SJCRH30 (cell line): ENCODE measurements around the gene TEDC1. TPM values are rescaled to one million over a fixed set of nuclear protein-coding genes. Genes with fewer than 3 reads are reported as not detected.

ENCODE experiments used
- DNase-seq, 2 experiments: peaks; one replicate each; pipeline ENCODE4 v3.0.0-alpha.2; 2015 to 2020
- H3K27ac ChIP-seq: fragments of 250-450 bp; sonication (Bioruptor Pico); 2 replicates; pipeline ENCODE4 v1.5.1; 2020; ENCODE audit warnings: mild to moderate bottlenecking, moderate library complexity
- H3K27me3 ChIP-seq: fragments of 250-450 bp; sonication (Bioruptor Pico); 2 replicates; pipeline ENCODE4 v1.5.1; 2020; ENCODE audit warnings: mild to moderate bottlenecking, moderate library complexity
- H3K36me3 ChIP-seq: fragments of 250-450 bp; sonication (Bioruptor Pico); 2 replicates; pipeline ENCODE4 v1.5.1; 2020; ENCODE audit warnings: mild to moderate bottlenecking, moderate library complexity
- H3K4me1 ChIP-seq: fragments of 250-450 bp; sonication (Bioruptor Pico); 2 replicates; pipeline ENCODE4 v1.5.1; 2020; ENCODE audit warnings: mild to moderate bottlenecking, moderate library complexity
- H3K4me3 ChIP-seq: fragments of 250-450 bp; sonication (Bioruptor Pico); 2 replicates; pipeline ENCODE4 v1.5.1; 2020; ENCODE audit warnings: mild to moderate bottlenecking, moderate library complexity
- H3K9me3 ChIP-seq: fragments of 250-450 bp; sonication (Bioruptor Pico); replicated peaks from 2 replicates; pipeline ENCODE4 v1.5.1; 2020; ENCODE audit warnings: mild to moderate bottlenecking, moderate library complexity
- total RNA-seq: library from RNA; depleted of rRNA; stranded (reverse); fragments of >200 nt; shearing (Covaris generic); gene quantifications from 2 replicates; pipeline ENCODE4 v1.2.3, GENCODE V29; 2014

Gene TEDC1
- total RNA-seq, 1 experiment from 2014 or later: 37.4 TPM

DNA sequence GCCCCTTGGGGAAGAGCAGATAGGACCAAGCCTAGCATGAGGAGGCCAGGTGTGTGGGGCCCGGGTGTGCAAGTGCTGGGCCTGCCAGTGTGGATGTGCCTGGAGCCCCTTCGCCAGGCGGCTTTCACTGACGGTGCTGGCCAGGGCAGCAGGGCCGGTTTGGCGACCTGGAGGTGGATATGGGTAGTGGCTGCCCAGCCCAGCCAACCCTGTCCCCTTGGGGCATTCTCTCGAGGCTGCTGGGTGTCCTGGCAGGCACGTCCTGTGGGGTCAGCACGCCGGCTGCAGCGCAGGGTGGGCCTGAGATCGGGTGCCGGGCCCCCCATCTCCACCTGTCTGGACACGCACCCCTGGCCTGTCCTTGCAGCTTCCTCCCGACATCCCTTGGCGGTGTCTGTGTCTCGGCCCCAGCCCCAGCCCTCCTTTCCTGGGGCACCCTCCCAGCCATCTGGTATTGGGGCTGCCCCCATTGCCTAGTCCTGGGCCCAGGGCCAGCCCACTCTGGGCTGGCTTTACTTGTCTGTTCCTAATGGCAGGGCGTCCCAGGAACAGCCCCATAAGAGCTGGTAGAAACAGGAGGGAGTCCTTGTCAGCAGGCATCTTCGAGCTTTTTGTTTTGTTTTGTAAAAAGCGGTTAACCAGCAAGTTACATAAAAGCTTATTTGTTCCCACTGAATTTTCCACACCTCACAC lies 23.7 kb upstream of the TEDC1 start:
- peaks cover 43% of the 10 kb centered on the region for H3K36me3 ChIP-seq
- H3K9me3 ChIP-seq: no peaks in the 10 kb centered on the region
- no peaks in the 10 kb centered on the region for H3K27me3 ChIP-seq
- H3K4me1 ChIP-seq: peaks cover 23% of the 10 kb centered on the region
- no peak for DNase-seq
- H3K27ac ChIP-seq: no peak overlapping the region
- H3K4me3 ChIP-seq: no peak overlapping the region

DNA sequence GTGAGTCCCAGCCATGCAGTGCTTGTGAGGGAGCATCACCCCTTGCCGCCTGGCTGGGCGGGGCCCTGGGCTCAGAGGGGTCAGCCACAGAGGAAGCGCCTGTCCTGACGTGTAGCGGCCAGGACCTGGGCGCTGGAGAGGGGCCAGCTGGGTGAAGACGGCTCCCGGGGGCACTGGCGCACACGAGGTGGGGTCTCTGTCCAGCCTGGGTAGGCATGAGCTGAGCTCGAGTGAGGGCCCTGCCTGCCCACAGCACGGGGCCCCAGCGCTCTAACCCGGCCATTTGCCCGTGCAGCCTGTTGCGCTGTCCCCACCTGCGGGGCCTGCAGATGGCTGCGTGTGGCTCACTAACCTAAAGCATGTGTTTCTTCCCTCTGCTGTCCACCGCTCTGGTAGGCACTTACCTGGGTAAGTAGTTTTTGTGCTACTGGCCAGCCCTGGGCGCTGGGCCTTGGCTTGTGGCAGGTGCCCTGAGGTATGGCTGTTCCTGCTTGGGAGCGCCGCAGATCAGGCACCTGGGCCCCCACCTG lies 23.0 kb upstream of the TEDC1 start:
- H3K4me1 ChIP-seq: peaks cover 23% of the 10 kb centered on the region
- H3K36me3 ChIP-seq: peaks cover 37% of the 10 kb centered on the region

GRCh38 chr14:105468621-105469241 lies 22.3 kb upstream of the TEDC1 start:
- DNase-seq: no peak
- Histone ChIP-seq H3K36me3 (peaks cover 29% of the 10 kb centered on the region), H3K4me3 (no peak overlapping the region), H3K9me3 (no peaks in the 10 kb centered on the region), H3K27me3 (no peaks in the 10 kb centered on the region), H3K27ac (no peak overlapping the region), H3K4me1 (peaks cover 27% of the 10 kb centered on the region)

More for the DNA sequence above, 23.0 kb upstream of the TEDC1 start:
- H3K9me3 ChIP-seq: no peaks in the 10 kb centered on the region
- no peaks in the 10 kb centered on the region for H3K27me3 ChIP-seq
- no peak overlapping the region for H3K27ac ChIP-seq
- no peak overlapping the region for H3K4me3 ChIP-seq
- no peak for DNase-seq

DNA sequence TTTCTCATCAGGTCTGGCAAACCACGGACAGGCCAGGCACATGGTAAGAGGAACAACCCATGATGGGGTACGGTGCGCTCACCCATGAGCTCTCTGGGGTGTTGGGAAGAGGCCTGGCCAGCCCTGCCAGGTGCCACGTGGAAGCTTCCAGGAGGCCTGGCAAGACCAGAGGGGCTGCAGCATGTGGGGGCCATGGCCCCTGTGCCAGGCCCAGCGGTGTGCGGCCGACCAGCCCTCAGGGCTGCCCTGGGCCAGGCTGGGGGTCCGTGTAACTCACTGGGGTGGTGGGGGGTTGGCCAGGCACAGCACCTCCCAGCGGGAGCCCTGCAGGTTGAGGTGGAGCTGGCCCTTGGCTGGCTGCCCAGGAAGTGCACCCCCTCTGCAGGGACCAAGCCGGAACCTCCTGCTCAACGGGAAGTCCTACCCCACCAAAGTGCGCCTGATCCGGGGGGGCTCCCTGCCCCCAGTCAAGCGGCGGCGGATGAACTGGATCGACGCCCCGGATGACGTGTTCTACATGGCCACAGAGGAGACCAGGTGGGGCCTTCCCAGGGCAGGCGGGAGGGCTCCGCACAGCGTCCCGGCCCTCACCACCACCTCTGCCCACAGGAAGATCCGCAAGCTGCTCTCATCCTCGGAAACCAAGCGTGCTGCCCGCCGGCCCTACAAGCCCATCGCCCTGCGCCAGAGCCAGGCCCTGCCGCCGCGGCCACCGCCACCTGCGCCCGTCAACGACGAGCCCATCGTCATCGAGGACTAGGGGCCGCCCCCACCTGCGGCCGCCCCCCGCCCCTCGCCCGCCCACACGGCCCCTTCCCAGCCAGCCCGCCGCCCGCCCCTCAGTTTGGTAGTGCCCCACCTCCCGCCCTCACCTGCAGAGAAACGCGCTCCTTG lies 21.3 kb upstream of the TEDC1 start:
- no peak overlapping the region for H3K27ac ChIP-seq
- no peak overlapping the region for H3K4me3 ChIP-seq
- no peaks in the 10 kb centered on the region for H3K27me3 ChIP-seq
- peaks cover 23% of the 10 kb centered on the region for H3K4me1 ChIP-seq
- no peaks in the 10 kb centered on the region for H3K9me3 ChIP-seq
- no peak for DNase-seq
- H3K36me3 ChIP-seq: peaks cover 22% of the 10 kb centered on the region

DNA sequence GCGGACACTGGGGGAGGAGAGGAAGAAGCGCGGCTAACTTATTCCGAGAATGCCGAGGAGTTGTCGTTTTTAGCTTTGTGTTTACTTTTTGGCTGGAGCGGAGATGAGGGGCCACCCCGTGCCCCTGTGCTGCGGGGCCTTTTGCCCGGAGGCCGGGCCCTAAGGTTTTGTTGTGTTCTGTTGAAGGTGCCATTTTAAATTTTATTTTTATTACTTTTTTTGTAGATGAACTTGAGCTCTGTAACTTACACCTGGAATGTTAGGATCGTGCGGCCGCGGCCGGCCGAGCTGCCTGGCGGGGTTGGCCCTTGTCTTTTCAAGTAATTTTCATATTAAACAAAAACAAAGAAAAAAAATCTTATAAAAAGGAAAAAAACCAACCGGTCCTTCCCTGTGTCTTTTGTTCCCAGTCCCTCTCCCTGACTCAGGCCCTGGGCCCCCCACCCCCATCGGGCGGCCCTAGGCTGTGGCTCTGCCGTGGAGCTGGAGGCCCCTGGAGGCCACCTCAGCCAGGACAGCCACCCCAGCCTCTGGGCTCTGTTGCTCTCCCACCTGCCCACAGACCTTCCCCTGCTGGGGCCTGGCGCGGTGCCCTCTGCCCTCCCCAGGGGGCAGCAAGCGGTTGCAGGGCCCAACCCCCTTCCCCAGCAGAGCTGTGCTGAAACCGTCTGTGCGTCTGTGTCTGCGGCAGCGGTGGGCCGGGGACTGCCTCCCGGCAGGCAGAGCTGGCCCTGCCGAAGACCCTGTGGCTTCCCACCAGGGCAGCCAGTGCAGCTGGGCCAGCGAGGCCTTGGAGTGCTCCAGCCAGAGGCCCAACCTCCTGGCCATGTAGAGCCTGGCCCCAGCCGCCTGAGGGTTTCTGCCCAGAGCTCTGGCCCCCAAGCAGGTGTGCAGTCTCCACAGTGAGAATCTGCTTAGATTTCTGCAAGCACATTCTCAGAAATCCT lies 20.4 kb upstream of the TEDC1 start:
- Histone ChIP-seq H3K27ac (no peak overlapping the region), H3K4me3 (no peak overlapping the region), H3K36me3 (peaks cover 16% of the 10 kb centered on the region; the same call in 1 of the 2 replicates), H3K9me3 (no peaks in the 10 kb centered on the region), H3K27me3 (no peaks in the 10 kb centered on the region), H3K4me1 (peaks cover 14% of the 10 kb centered on the region)
- no peak for DNase-seq

DNA sequence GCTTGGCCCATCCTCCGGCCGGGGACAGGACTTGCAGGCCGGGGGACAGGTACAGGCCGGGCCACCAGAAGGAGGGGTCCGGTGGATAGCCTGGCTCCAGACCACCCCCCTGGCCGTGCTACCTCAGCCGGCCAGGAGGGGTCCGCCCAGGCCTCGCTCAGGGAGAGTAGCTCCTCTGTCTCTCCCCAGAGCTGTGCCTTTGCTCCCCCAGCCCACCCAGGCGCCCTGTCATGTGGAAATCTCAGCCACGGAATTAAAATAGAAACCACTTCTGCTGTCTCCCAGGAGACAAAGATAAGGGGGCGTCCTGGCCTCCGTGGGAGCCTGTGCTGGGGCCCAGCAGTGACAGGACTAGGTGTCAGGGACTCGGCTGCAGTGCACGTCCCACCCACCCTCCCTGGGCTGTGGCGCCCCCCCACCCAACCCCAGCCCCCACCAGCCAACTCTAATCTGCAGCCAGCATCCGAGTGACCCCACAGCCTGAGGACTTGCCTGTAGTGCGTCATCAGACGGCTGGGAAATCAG lies 19.7 kb upstream of the TEDC1 start:
- Histone ChIP-seq H3K27ac (no peak overlapping the region), H3K36me3 (peaks cover 16% of the 10 kb centered on the region; the same call in 1 of the 2 replicates), H3K4me1 (peaks cover 9% of the 10 kb centered on the region; the same call in 1 of the 2 replicates), H3K4me3 (no peak overlapping the region), H3K27me3 (no peaks in the 10 kb centered on the region), H3K9me3 (no peaks in the 10 kb centered on the region)
- DNase-seq: no peak

DNA sequence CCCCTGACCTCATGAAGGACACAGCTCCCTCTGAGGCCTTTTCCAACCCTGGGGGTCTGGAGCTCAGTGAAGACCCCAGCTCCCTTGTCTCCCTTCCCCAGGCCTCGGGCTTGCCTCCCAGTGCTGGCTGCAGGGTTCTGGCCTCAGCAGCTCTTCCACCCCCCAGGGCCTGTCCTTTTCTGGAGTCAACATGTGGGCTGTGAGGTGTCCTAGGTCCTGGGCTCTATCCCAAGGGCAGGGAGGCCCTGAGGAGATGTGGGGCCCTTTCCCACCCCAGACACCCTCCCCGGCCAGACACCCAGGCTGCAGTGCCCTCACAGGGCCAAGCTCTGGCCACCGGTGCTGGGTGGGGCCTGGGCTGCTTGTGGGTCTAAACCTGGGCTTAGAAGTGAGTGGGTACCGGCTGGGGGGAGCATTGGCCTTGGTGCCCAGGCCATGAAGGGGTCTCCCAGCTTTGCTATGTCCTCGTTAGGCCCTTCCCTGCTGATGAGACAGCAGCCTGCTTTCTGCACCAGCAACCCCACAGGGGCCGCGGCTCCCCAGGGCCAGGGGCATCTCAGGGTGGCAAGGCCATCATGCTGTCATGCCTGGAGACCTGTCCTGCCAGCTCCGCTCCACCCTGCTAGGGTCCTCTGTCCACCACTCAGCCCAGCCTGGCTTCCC lies 19.1 kb upstream of the TEDC1 start:
- Histone ChIP-seq H3K36me3 (peaks cover 13% of the 10 kb centered on the region; the same call in 1 of the 2 replicates), H3K4me1 (peaks cover 13% of the 10 kb centered on the region; the same call in 1 of the 2 replicates), H3K9me3 (no peaks in the 10 kb centered on the region), H3K27ac (no peak overlapping the region), H3K4me3 (no peak overlapping the region), H3K27me3 (no peaks in the 10 kb centered on the region)
- no peak for DNase-seq

GRCh38 chr14:105472486-105472991 lies 18.5 kb upstream of the TEDC1 start:
- no peak for DNase-seq
- no peaks in the 10 kb centered on the region for H3K9me3 ChIP-seq
- H3K4me1 ChIP-seq: peaks cover 17% of the 10 kb centered on the region; the same call in 1 of the 2 replicates
- H3K27me3 ChIP-seq: no peaks in the 10 kb centered on the region
- H3K4me3 ChIP-seq: no peak overlapping the region
- H3K36me3 ChIP-seq: peaks cover 9% of the 10 kb centered on the region; the same call in 1 of the 2 replicates
- no peak overlapping the region for H3K27ac ChIP-seq

DNA sequence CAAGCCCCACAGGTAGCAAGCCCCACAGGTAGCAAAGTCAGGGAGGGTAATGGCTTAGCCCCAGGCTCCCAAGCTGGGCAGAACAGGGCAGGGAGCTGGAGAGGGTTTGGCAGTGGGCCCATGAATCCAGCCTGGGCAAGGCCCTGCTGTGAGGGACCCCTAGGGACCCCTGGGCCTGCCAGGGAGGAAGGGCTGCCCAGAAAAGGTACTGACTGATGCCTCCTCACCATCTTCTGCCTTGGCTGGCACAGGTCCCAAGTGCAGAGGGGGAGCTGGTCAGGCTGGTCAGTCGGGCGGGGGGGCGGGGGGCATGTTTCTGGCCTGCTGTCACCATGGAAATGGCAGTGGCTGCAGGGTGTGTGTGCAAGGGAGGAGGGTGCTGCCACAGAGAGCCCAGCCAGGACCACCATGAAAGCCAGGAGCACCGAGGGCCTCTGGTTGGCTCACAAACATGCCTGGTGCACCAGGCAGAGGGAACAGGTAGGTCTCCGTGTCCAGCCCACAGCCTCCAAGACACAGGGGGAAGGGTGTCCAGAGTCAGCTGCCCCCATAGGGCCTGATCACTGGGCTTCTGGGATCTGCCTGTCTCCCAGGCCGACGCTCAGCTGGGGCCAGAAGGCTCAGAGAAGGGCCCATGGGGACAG lies 17.9 kb upstream of the TEDC1 start:
- Histone ChIP-seq H3K27me3 (no peaks in the 10 kb centered on the region), H3K9me3 (no peaks in the 10 kb centered on the region), H3K27ac (no peak overlapping the region), H3K36me3 (peaks cover 5% of the 10 kb centered on the region; the same call in 1 of the 2 replicates), H3K4me1 (peaks cover 17% of the 10 kb centered on the region; the same call in 1 of the 2 replicates), H3K4me3 (peak overlapping the region; percentile 92; the same call in 1 of the 2 replicates)
- no peak for DNase-seq

GRCh38 chr14:105473677-105474482 lies 17.2 kb upstream of the TEDC1 start:
- peak; percentile 97 to 99 for DNase-seq
- H3K27me3 ChIP-seq: no peaks in the 10 kb centered on the region
- H3K4me1 ChIP-seq: peaks cover 17% of the 10 kb centered on the region; the same call in 1 of the 2 replicates
- peak overlapping the region; percentile 28; the same call in 1 of the 2 replicates for H3K27ac ChIP-seq
- no peaks in the 10 kb centered on the region for H3K9me3 ChIP-seq
- H3K36me3 ChIP-seq: no peaks in the 10 kb centered on the region; the same call in 1 of the 2 replicates
- peak overlapping the region; percentile 92 for H3K4me3 ChIP-seq

DNA sequence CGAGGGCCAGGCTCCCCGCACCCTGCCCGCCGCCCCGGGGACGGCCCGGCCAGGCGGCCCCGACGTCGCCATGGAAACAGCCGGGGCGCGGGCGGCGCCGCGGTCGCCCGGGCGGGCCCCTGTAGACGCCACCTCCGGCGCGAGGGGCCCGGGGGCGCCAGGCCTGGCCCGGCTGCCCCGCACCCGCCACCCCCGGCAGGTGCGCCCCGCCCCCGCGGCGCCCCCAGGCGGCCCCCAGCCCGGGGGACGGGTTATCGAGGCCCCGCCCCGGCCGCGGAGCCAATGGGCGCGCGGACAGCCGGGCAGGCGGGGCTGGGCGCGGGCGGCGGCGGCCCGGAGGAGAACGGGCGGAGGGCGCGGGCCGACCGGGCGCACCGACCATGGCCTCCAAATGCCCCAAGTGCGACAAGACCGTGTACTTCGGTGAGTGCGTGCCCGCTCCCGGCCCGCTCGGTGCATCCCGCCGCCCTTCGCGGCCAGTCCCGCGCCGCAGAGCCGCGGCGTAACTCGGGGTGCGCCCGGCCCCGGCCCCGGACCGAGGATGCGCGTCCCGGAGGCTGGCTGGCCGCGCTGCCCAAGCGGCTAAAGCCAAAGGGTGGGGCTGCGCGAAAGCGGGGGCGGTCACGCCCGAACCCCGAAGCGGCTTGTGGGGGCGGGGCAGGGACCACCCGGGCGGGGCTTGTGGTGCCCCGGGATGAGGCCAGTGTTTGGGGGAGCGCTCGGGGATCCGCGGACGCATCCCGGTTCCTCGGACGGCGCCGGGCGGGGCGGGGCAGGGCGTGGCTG lies 16.4 kb upstream of the TEDC1 start, which contains the start of gene CRIP2:
Gene CRIP2, plus strand, starts transcription at position 339 of the 786 bp plus-strand sequence. Its CDS starts 42 bp downstream, at position 381.
- Histone ChIP-seq H3K27ac (peak within 1 kb of the TSS; percentile 84), H3K27me3 (no peaks in the 10 kb centered on the region), H3K9me3 (no peaks in the 10 kb centered on the region), H3K4me3 (peak within 1 kb of the TSS; percentile 92), H3K36me3 (no peaks in the 10 kb centered on the region), H3K4me1 (peaks cover 17% of the 10 kb centered on the region; the same call in 1 of the 2 replicates)
- peak; percentile 52 to 77 for DNase-seq
